Neural cell (in vitro differentiated cells): ENCODE data around the gene NPM1.

ENCODE experiments used
- CTCF ChIP-seq: fragments of 450-650 bp; IDR thresholded peaks from 2 replicates; pipeline ENCODE4 v1.5.1; 2014; ENCODE audit warnings: antibody characterized with exemption, mild to moderate bottlenecking, moderate library complexity; ENCODE audit not compliant: poor library complexity, severe bottlenecking
- EZH2 ChIP-seq: fragments of 200-600, 300-800 bp; shearing (Covaris generic), sonication (generic); IDR thresholded peaks from 2 replicates; pipeline ENCODE4 v1.6.1; 2014; ENCODE audit warnings: antibody characterized with exemption, low read length, borderline replicate concordance, mild to moderate bottlenecking; ENCODE audit not compliant: insufficient read depth, poor library complexity, severe bottlenecking
- MXI1 ChIP-seq: fragments of 450-650 bp; conservative IDR thresholded peaks from 2 replicates; pipeline ENCODE4 v1.6.1; 2014; ENCODE audit warnings: antibody characterized with exemption, mild to moderate bottlenecking; ENCODE audit not compliant: poor library complexity, severe bottlenecking
- POLR2AphosphoS5 ChIP-seq: IDR thresholded peaks from 2 replicates; pipeline ENCODE4 v1.6.1; 2012
- SMC3 ChIP-seq: fragments of 450-650 bp; conservative IDR thresholded peaks from 2 replicates; pipeline ENCODE4 v1.6.1; 2014; ENCODE audit warnings: antibody characterized with exemption, mild to moderate bottlenecking, moderate library complexity; ENCODE audit not compliant: poor library complexity
- TAF1 ChIP-seq: IDR thresholded peaks from 2 replicates; pipeline ENCODE4 v1.6.1; 2012; ENCODE audit warnings: low read depth
- TF ChIP-seq, protein P1 (sequence below): IDR thresholded peaks from 2 replicates; pipeline ENCODE4 v1.6.1; 2012; ENCODE audit warnings: borderline replicate concordance

- no peak for TF ChIP-seq SMC3
- TF ChIP-seq EZH2: no peak
- TF ChIP-seq CTCF: no peak
- no peak for TF ChIP-seq MXI1
- TF ChIP-seq, protein P1, sequence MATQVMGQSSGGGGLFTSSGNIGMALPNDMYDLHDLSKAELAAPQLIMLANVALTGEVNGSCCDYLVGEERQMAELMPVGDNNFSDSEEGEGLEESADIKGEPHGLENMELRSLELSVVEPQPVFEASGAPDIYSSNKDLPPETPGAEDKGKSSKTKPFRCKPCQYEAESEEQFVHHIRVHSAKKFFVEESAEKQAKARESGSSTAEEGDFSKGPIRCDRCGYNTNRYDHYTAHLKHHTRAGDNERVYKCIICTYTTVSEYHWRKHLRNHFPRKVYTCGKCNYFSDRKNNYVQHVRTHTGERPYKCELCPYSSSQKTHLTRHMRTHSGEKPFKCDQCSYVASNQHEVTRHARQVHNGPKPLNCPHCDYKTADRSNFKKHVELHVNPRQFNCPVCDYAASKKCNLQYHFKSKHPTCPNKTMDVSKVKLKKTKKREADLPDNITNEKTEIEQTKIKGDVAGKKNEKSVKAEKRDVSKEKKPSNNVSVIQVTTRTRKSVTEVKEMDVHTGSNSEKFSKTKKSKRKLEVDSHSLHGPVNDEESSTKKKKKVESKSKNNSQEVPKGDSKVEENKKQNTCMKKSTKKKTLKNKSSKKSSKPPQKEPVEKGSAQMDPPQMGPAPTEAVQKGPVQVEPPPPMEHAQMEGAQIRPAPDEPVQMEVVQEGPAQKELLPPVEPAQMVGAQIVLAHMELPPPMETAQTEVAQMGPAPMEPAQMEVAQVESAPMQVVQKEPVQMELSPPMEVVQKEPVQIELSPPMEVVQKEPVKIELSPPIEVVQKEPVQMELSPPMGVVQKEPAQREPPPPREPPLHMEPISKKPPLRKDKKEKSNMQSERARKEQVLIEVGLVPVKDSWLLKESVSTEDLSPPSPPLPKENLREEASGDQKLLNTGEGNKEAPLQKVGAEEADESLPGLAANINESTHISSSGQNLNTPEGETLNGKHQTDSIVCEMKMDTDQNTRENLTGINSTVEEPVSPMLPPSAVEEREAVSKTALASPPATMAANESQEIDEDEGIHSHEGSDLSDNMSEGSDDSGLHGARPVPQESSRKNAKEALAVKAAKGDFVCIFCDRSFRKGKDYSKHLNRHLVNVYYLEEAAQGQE: no peak
- TF ChIP-seq POLR2AphosphoS5: no peak
- TF ChIP-seq TAF1: no peak
Measured at GRCh38 chr5:171444582-171444981, 56.9 kb downstream of the NPM1 start.
